HEK293 (cell line): ENCODE measurements around the gene ZNF787.

ENCODE experiments used
- CTCF ChIA-PET: fragments of 350-600 bp; formaldehyde crosslinking; extraction: SDS; loops from one replicate; lab custom pipeline; 2021; ENCODE audit warnings: antibody characterized with exemption; lab: Yijun Ruan, JAX
- POLR2A ChIA-PET: fragments of 300-600 bp; formaldehyde crosslinking; extraction: SDS; loops from one replicate; lab custom pipeline; 2020; ENCODE audit warnings: antibody characterized with exemption, inconsistent platforms; lab: Yijun Ruan, JAX
- H3K27ac ChIP-seq: fragments of 200-500 bp; sonication (Bioruptor generic); 2 replicates; pipeline ENCODE4 v1.5.1; 2014; ENCODE audit warnings: low read depth, low read length, control low read depth, inconsistent platforms; ENCODE audit errors: extremely low read depth
- H3K36me3 ChIP-seq, 2 experiments: fragments of 200-500 bp in 1 of 2; sonication (Bioruptor generic) in 1 of 2; 1 replicate in 1 of 2; 2 replicates in 1 of 2; pipeline ENCODE4 v1.5.1; 2014 to 2017; ENCODE audit warnings: inconsistent platforms in 2 of 2, low read length in 2 of 2; ENCODE audit not compliant: control insufficient read depth in 2 of 2, insufficient read depth in 1 of 2
- H3K4me1 ChIP-seq: fragments of 200-500 bp; sonication (Bioruptor generic); 2 replicates; pipeline ENCODE4 v1.5.1; 2014; ENCODE audit warnings: mild to moderate bottlenecking, low read length, inconsistent platforms; ENCODE audit not compliant: control insufficient read depth, insufficient read depth
- H3K4me3 ChIP-seq: 2 replicates; pipeline ENCODE4 v1.5.1; 2011; ENCODE audit warnings: low read depth, mild to moderate bottlenecking, control low read depth, low read length, moderate library complexity
- H3K9me3 ChIP-seq: fragments of 200-500 bp; sonication (Bioruptor generic); 2 replicates; pipeline ENCODE4 v1.5.1; 2014; ENCODE audit warnings: low read depth, low read length, inconsistent platforms; ENCODE audit not compliant: control insufficient read depth, insufficient read depth
- BCL6B ChIP-seq: fragments of 450-650 bp; formaldehyde crosslinking; IDR thresholded peaks from 2 replicates; pipeline ENCODE4 v1.5.1; 2017; ENCODE audit warnings: missing biosample characterization, missing genetic modification characterization
- CTCF ChIP-seq: fragments of 450-650 bp; formaldehyde crosslinking; IDR thresholded peaks from 2 replicates; pipeline ENCODE4 v1.5.1; 2016; ENCODE audit warnings: missing biosample characterization, missing genetic modification characterization
- HIC1 ChIP-seq: fragments of 450-650 bp; formaldehyde crosslinking; IDR thresholded peaks from 2 replicates; pipeline ENCODE4 v1.5.1; 2016; ENCODE audit warnings: missing biosample characterization, missing genetic modification characterization
- IKZF3 ChIP-seq: fragments of 450-650 bp; IDR thresholded peaks from 2 replicates; pipeline ENCODE4 v1.5.0; 2018; ENCODE audit warnings: missing biosample characterization, mild to moderate bottlenecking, missing genetic modification characterization, moderate library complexity
- REST ChIP-seq: fragments of 450-650 bp; formaldehyde crosslinking; IDR thresholded peaks from 2 replicates; pipeline ENCODE4 v1.5.1; 2016; ENCODE audit warnings: missing biosample characterization, missing genetic modification characterization
- SETDB1 ChIP-seq: IDR thresholded peaks from one replicate; pipeline ENCODE4 v1.6.1; 2017; ENCODE audit warnings: mild to moderate bottlenecking, low read length, moderate library complexity, mixed read lengths; ENCODE audit not compliant: insufficient read length
- SP2 ChIP-seq: fragments of 450-650 bp; formaldehyde crosslinking; IDR thresholded peaks from 2 replicates; pipeline ENCODE4 v1.5.1; 2016; ENCODE audit warnings: missing biosample characterization, missing genetic modification characterization
- SP3 ChIP-seq: fragments of 450-650 bp; formaldehyde crosslinking; IDR thresholded peaks from 2 replicates; pipeline ENCODE4 v1.5.1; 2016; ENCODE audit warnings: missing biosample characterization, missing genetic modification characterization
- ZBTB17 ChIP-seq: fragments of 450-650 bp; formaldehyde crosslinking; IDR thresholded peaks from 2 replicates; pipeline ENCODE4 v1.5.1; 2016; ENCODE audit warnings: missing biosample characterization, missing genetic modification characterization
- ZBTB20 ChIP-seq: fragments of 450-650 bp; formaldehyde crosslinking; IDR thresholded peaks from 2 replicates; pipeline ENCODE4 v1.5.1; 2016; ENCODE audit warnings: missing biosample characterization, missing genetic modification characterization
- ZNF114 ChIP-seq: fragments of 450-650 bp; formaldehyde crosslinking; IDR thresholded peaks from 2 replicates; pipeline ENCODE4 v1.5.0; 2017; ENCODE audit warnings: missing biosample characterization, missing genetic modification characterization
- ZNF394 ChIP-seq: fragments of 450-650 bp; formaldehyde crosslinking; IDR thresholded peaks from 2 replicates; pipeline ENCODE4 v1.5.1; 2016; ENCODE audit warnings: missing biosample characterization, missing genetic modification characterization, mild to moderate bottlenecking, moderate library complexity, borderline replicate concordance
- ZNF514 ChIP-seq: fragments of 450-650 bp; formaldehyde crosslinking; IDR thresholded peaks from 2 replicates; pipeline ENCODE4 v1.5.1; 2016; ENCODE audit warnings: missing biosample characterization, missing genetic modification characterization
- ZSCAN5A ChIP-seq: fragments of 450-650 bp; formaldehyde crosslinking; IDR thresholded peaks from 2 replicates; pipeline ENCODE4 v1.5.1; 2016; ENCODE audit warnings: missing biosample characterization, missing genetic modification characterization

Gene ZNF787

GRCh38 chr19:56114778-56115110, 6.4 kb downstream of the ZNF787 start (continued):
- TF ChIP-seq REST: no peak
- TF ChIP-seq ZNF394 (tag by site-specific recombination): no peak
- TF ChIP-seq ZBTB20 (tag by site-specific recombination): no peak
- TF ChIP-seq HIC1 (tag by site-specific recombination): no peak

- ChIA-PET POLR2A (no interaction called here), CTCF (interaction anchor here (0.7 kb wide), 1 partner anchor 9 kb away, joined by 5 read pairs; no protein-coding TSS in a partner anchor)
- H3K36me3 ChIP-seq: peaks cover 0 to 26% of the 10 kb centered on the region in 2 experiments; a peak in 2 of 3 replicates
- H3K4me3 ChIP-seq: no peak overlapping the region
- no peaks in the 10 kb centered on the region for H3K9me3 ChIP-seq
- TF ChIP-seq SP2 (peak; percentile 21; the same call in 1 of the 2 replicates), ZSCAN5A (tag by site-specific recombination) (no peak)
- H3K4me1 ChIP-seq: peaks cover 22% of the 10 kb centered on the region
- no peak overlapping the region for H3K27ac ChIP-seq
Observed at GRCh38 chr19:56114051-56114777, 6.9 kb downstream of the ZNF787 start.

- POLR2A ChIA-PET: no interaction called here
- Histone ChIP-seq H3K4me3 (no peak overlapping the region), H3K9me3 (no peaks in the 10 kb centered on the region), H3K36me3 (peaks cover 0 to 16% of the 10 kb centered on the region in 2 experiments; a peak in 2 of 3 replicates)
- no peak for TF ChIP-seq ZNF514 (tag by site-specific recombination)
- no peak for TF ChIP-seq SP3 (tag by site-specific recombination)
- TF ChIP-seq ZBTB17 (tag by site-specific recombination): peak; percentile 43; the same call in 1 of the 2 replicates
- TF ChIP-seq BCL6B (tag by site-specific recombination): no peak
- TF ChIP-seq ZNF114: no peak
- TF ChIP-seq CTCF: no peak
- no peak for TF ChIP-seq IKZF3
- no peak for TF ChIP-seq SETDB1
- TF ChIP-seq, all 188 proteins: peak for 1
- no peak overlapping the region for H3K27ac ChIP-seq
- peaks cover 22% of the 10 kb centered on the region for H3K4me1 ChIP-seq
- CTCF ChIA-PET: interaction anchor here (0.6 kb wide), 1 partner anchor 33 kb away, joined by 3 read pairs; no protein-coding TSS in a partner anchor
Observed at GRCh38 chr19:56113074-56113632, 7.9 kb downstream of the ZNF787 start.
